ENCODE data around the gene KAT5. TPM values are rescaled to one million over a fixed set of nuclear protein-coding genes. Genes with fewer than 3 reads are reported as not detected.
A peak's percentile ranks its signal among the peaks of the same experiment; 100 is the strongest.

KAT5 gene
- total RNA-seq = 47.0 TPM
- long read RNA-seq, transcript KAT5-201 (13 exons, 2,296 nt) = minor isoform, 13 of 88 reads
- long read RNA-seq, transcript KAT5-203 (14 exons, 2,237 nt) = minor isoform, 16 of 88 reads
- long read RNA-seq, transcript KAT5-208 (12 exons, 1,697 nt) = minor isoform, 19 of 88 reads
- long read RNA-seq, transcript KAT5-202 (13 exons, 2,059 nt) = major isoform, 21 of 88 reads
- long read RNA-seq, partial matches to known transcripts = 7 of 88 reads
- long read RNA-seq, other reads (novel, unspliced or antisense) = 9 of 88 reads

DNA sequence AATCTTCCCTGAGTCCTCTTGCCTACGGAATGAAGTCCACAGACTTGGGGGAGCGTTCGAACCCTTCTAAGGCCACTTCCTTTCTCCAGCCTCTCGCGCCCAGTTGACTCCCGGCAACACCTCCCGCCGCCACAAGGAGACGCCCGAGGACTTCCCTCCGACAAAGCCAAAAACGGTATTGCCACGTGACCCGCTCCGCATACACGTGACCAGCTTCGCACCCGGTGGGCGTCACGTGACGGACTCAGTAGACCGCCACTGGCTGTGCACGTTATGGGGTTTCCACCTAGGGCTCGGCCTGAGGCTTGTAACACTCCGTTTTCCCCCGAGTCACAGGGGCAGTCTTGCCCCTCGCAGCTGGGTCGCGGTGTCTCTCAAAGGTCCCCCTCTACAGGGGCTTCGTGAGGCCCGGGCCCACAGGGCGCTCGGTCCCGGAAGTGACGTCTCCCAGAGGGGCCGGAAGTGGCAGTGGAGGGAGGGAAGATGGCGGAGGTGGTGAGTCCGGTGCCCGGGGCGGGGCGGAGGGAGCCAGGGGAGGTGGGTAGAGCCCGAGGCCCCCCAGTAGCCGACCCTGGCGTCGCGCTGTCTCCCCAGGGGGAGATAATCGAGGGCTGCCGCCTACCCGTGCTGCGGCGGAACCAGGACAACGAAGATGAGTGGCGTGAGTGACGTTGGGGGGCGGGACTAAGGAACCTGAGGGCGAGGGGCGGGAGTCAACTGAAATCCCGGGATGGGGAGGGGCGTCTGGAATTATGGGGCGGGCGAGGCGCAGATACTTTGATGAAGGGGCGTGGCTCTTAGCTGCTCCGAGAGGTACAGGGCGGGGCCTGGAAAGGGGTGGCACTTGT, at the start of gene KAT5:
TSS of gene KAT5 (plus strand) at position 468 of the 848 bp plus-strand sequence. CDS start at position 484, 16 bp downstream.
- Histone ChIP-seq H3K4me1 (peaks cover 33% of the 10 kb centered on the region), H3K27me3 (ENCODE audit: low read depth) (no peaks in the 10 kb centered on the region), H3K36me3 (peaks cover 40% of the 10 kb centered on the region), H3K9me3 (replicated peaks) (no peaks in the 10 kb centered on the region), H3K27ac (replicated peaks) (peak within 1 kb of the TSS; percentile 98), H3K4me3 (peak within 1 kb of the TSS; percentile 75)
- peak; percentile 99 for DNase-seq
- intact Hi-C loops (cut with micrococcal nuclease) = no loop called here
- peak; percentile 99 for TF ChIP-seq CTCF (IDR thresholded peaks at IDR 0.05; ENCODE audit: borderline replicate concordance)

- no peak for TF ChIP-seq CTCF (IDR thresholded peaks at IDR 0.05; ENCODE audit: borderline replicate concordance)
- intact Hi-C loops (cut with micrococcal nuclease) = no loop called here
- peak; percentile 95 for DNase-seq
- peak within 1 kb of the TSS; percentile 99 for H3K4me3 ChIP-seq
- H3K27me3 ChIP-seq (ENCODE audit: low read depth) = no peaks in the 10 kb centered on the region
- H3K9me3 ChIP-seq (replicated peaks) = no peaks in the 10 kb centered on the region
- H3K36me3 ChIP-seq = peaks cover 36% of the 10 kb centered on the region
- H3K4me1 ChIP-seq = peaks cover 55% of the 10 kb centered on the region
- H3K27ac ChIP-seq (replicated peaks) = peak within 1 kb of the TSS; percentile 100
Measured at GRCh38 chr11:65662799-65663638, 49.0 kb upstream of the KAT5 start, which contains the start of gene RELA. TSS of gene RELA (minus strand) at chr11:65662916. CDS start at chr11:65662832, 84 bp downstream.

GRCh38 chr11:65663639-65664200, 48.3 kb upstream of the KAT5 start:
- Histone ChIP-seq H3K36me3 (peaks cover 29% of the 10 kb centered on the region), H3K27ac (replicated peaks) (peak overlapping the region; percentile 100), H3K4me3 (peak overlapping the region; percentile 99), H3K9me3 (replicated peaks) (no peaks in the 10 kb centered on the region), H3K4me1 (peaks cover 55% of the 10 kb centered on the region), H3K27me3 (ENCODE audit: low read depth) (no peaks in the 10 kb centered on the region)
- DNase-seq = peak; percentile 56
- intact Hi-C loops (cut with micrococcal nuclease) = no loop called here
- no peak for TF ChIP-seq CTCF (IDR thresholded peaks at IDR 0.05; ENCODE audit: borderline replicate concordance)

- H3K4me1 ChIP-seq = no peaks in the 10 kb centered on the region
Measured at GRCh38 chr11:65672180-65672860, 39.7 kb upstream of the KAT5 start.

More at GRCh38 chr11:65672180-65672860, 39.7 kb upstream of the KAT5 start:
- no peak for TF ChIP-seq CTCF (IDR thresholded peaks at IDR 0.05; ENCODE audit: borderline replicate concordance)
- intact Hi-C loops (cut with micrococcal nuclease) = no loop called here
- no peak for DNase-seq
- no peak overlapping the region for H3K4me3 ChIP-seq
- H3K36me3 ChIP-seq = no peaks in the 10 kb centered on the region
- H3K9me3 ChIP-seq (replicated peaks) = no peaks in the 10 kb centered on the region
- H3K27ac ChIP-seq (replicated peaks) = no peak overlapping the region
- no peaks in the 10 kb centered on the region for H3K27me3 ChIP-seq (ENCODE audit: low read depth)

All from left ventricle myocardium inferior (tissue), 1 donor.